ENCODE data around the gene SUCLG2. TPM values are rescaled to one million over a fixed set of nuclear protein-coding genes. Genes with fewer than 3 reads are reported as not detected.

The SUCLG2 gene
- total and polyA plus RNA-seq, 9 of the 15 experiments (the other 6 are each of a cell fraction or from before 2014, with no cell fraction given) = 10.1 to 41.4 (median 29.0) TPM

- Histone ChIP-seq H3K27me3 (ENCODE audit: control insufficient read depth in 2 of 2, insufficient read depth in 2 of 2, low read length in 2 of 2) (no peaks in the 10 kb centered on the region), H3K4me3 (no peak overlapping the region), H3K4me1 (replicated peaks in 1 of 2; ENCODE audit: control insufficient read depth in 2 of 2, insufficient read depth in 2 of 2, low read length in 2 of 2) (no peaks in the 10 kb centered on the region), H2AFZ (ENCODE audit: low read depth, low read length) (no peak overlapping the region), H3K79me2 (ENCODE audit: control insufficient read depth, insufficient read depth, low read length) (no peaks in the 10 kb centered on the region), H3K9me1 (ENCODE audit: control insufficient read depth, insufficient read depth, low read length) (no peaks in the 10 kb centered on the region), H3K27ac (ENCODE audit: extremely low read depth, low read depth, low read length) (no peak overlapping the region), H4K20me1 (replicated peaks; ENCODE audit: control insufficient read depth, insufficient read depth, low read length) (no peaks in the 10 kb centered on the region), H3K9me3 (replicated peaks; ENCODE audit: control insufficient read depth, insufficient read depth, low read depth, low read length) (no peaks in the 10 kb centered on the region), H3K4me2 (ENCODE audit: insufficient read depth, low read length) (no peak overlapping the region), H3K9ac (ENCODE audit: insufficient read depth in 1 of 2, low read depth in 2 of 2, low read length in 2 of 2) (no peak overlapping the region), H3K36me3 (ENCODE audit: control insufficient read depth, insufficient read depth, low read length) (no peaks in the 10 kb centered on the region; the same call in 2 of the 3 replicates)
- FAIRE-seq (no peak), ATAC-seq (peak; percentile 65), DNase-seq (ENCODE audit: extremely low read depth in 1 of 4, low spot score in 3 of 4) (no peak)
- no TSS peak for BruUV-seq (replicated peaks)
- CTCF ChIA-PET (ENCODE audit: low intra/inter-chr PET ratio) = no interaction called here
- TF ChIP-seq ZNF197 (CRISPR knock-in tag; IDR thresholded peaks at IDR 0.05; ENCODE audit: low read depth) = no peak
- peak; percentile 76 for TF ChIP-seq HCFC1 (IDR thresholded peaks at IDR 0.05; ENCODE audit: low read depth, low read length)
- TF ChIP-seq TAF7 (tag; IDR thresholded peaks at IDR 0.05) = no peak
- no peak for TF ChIP-seq ZNF586 (CRISPR knock-in tag; conservative IDR thresholded peaks at IDR 0.05)
- no peak for TF ChIP-seq MTF1 (CRISPR knock-in tag; IDR thresholded peaks at IDR 0.05; ENCODE audit: borderline replicate concordance)
- TF ChIP-seq ZNF584 (CRISPR knock-in tag; IDR thresholded peaks at IDR 0.05; ENCODE audit: low read depth) = no peak
- no peak for TF ChIP-seq BRD4 (IDR thresholded peaks at IDR 0.05)
- no peak for TF ChIP-seq CHCHD3 (CRISPR knock-in tag; IDR thresholded peaks at IDR 0.05)
- TF ChIP-seq RAD51 (IDR thresholded peaks at IDR 0.05; ENCODE audit: borderline replicate concordance, low read depth) = peak; percentile 78
- no peak for TF ChIP-seq BRD9 (IDR thresholded peaks at IDR 0.05; ENCODE audit: low read depth, partially characterized antibody)
- no peak for TF ChIP-seq NR2C2 (CRISPR knock-in tag; IDR thresholded peaks at IDR 0.05)
- TF ChIP-seq NR2C2 (tag; IDR thresholded peaks at IDR 0.05) = peak; percentile 56; the same call in 1 of the 2 replicates
- peak; percentile 64; the same call in 1 of the 2 replicates for TF ChIP-seq ZNF143 (CRISPR knock-in tag; IDR thresholded peaks at IDR 0.05)
- no peak for TF ChIP-seq EZH2 (IDR thresholded peaks at IDR 0.05; ENCODE audit: borderline replicate concordance, low read depth, low read length)
- peak; percentile 77 for TF ChIP-seq USF1 (CRISPR knock-in tag; IDR thresholded peaks at IDR 0.05)
- no peak for TF ChIP-seq ZBTB1 (CRISPR knock-in tag; IDR thresholded peaks at IDR 0.05; ENCODE audit: borderline replicate concordance, low read depth)
- TF ChIP-seq KDM5B (IDR thresholded peaks at IDR 0.05; ENCODE audit: insufficient replicate concordance, low read depth, low read length) = no peak
- TF ChIP-seq USF2 (CRISPR knock-in tag; IDR thresholded peaks at IDR 0.05) = peak; percentile 81
- no peak for TF ChIP-seq TRIM24 (IDR thresholded peaks at IDR 0.05)
- TF ChIP-seq NR2C1 (IDR thresholded peaks at IDR 0.05) = 0 out of 2 replicates have a peak, but pooled peaks have one; percentile 20
- peak; percentile 77 for TF ChIP-seq NR2C1 (tag; IDR thresholded peaks at IDR 0.05)
- TF ChIP-seq ZFX (CRISPR knock-in tag; IDR thresholded peaks at IDR 0.05) = no peak
- TF ChIP-seq SMARCC2 (IDR thresholded peaks at IDR 0.05; ENCODE audit: low read depth) = no peak
- peak; percentile 27 to 37; a peak in 2 of 4 replicates for TF ChIP-seq SIX5 (IDR thresholded peaks at IDR 0.05; ENCODE audit: borderline replicate concordance in 1 of 2, insufficient read depth in 1 of 2, low read depth in 1 of 2, low read length in 2 of 2)
- 56% methylated on average over 2 of the region's 3 CpGs for WGBS (ENCODE audit: insufficient coverage, low coverage, missing lambda C conversion rate)
- in situ Hi-C loops (cut with MboI) (loop anchor here (10.0 kb wide), 1 partner anchor 408 kb away; no protein-coding TSS in a partner anchor), intact Hi-C loops (cut with micrococcal nuclease) (no loop called here)
- POLR2A ChIA-PET = no interaction called here
Measured at GRCh38 chr3:67377299-67377698, 277.1 kb downstream of the SUCLG2 start.

Measured in K562 (cell line).